ENCODE measurements around the gene HSD17B12.

DNA sequence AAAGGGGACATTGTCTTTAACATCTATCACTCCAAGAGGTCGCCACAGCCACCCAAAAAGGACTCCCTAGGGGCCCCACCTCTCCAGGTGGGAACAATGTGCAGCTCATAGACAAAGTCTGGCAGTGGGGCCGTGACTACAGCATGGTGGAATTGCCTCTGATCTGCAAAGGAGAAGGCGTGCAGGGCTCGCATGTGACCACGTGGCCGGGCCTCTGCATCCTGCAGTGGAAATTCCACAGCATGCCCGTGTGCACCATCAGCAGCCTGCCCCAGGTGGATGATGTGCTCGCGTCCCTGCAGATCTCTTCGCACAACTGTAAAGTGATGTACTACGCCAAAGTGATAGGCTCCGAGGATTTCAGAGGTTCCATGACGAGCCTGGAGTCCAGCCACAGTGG lies 218.6 kb downstream of the HSD17B12 start:
- TF ChIP-seq, protein P1, sequence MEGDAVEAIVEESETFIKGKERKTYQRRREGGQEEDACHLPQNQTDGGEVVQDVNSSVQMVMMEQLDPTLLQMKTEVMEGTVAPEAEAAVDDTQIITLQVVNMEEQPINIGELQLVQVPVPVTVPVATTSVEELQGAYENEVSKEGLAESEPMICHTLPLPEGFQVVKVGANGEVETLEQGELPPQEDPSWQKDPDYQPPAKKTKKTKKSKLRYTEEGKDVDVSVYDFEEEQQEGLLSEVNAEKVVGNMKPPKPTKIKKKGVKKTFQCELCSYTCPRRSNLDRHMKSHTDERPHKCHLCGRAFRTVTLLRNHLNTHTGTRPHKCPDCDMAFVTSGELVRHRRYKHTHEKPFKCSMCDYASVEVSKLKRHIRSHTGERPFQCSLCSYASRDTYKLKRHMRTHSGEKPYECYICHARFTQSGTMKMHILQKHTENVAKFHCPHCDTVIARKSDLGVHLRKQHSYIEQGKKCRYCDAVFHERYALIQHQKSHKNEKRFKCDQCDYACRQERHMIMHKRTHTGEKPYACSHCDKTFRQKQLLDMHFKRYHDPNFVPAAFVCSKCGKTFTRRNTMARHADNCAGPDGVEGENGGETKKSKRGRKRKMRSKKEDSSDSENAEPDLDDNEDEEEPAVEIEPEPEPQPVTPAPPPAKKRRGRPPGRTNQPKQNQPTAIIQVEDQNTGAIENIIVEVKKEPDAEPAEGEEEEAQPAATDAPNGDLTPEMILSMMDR (IDR thresholded peaks at IDR 0.05): no peak
- no peak for TF ChIP-seq EP300 (IDR thresholded peaks at IDR 0.05)

Data from gastroesophageal sphincter (tissue), 3 donors.